ENCODE data around the gene BFSP2. TPM values are rescaled to one million over a fixed set of nuclear protein-coding genes. Genes with fewer than 3 reads are reported as not detected.

Gene BFSP2
- total and polyA plus RNA-seq, 5 donors: not detected

DNA sequence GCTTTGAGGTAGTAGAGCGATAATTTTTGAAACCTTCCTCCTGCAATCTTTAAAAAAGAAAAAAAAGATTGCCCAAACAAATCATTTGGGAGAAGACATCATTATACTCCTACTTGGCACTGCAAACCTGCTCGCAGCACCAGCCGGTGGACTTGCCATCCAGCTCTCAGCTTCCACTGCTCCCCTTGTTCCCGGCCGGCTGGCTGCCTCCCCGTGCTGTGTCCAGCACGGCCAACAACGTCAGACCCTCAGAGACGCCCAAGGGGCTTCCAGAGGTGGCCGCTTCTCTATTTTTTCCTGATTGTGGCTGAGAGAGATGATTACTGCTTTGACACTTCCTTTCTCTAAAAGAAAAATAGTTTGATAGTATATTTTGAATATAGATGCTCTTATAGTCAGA is 3.0 kb upstream of the BFSP2 start:
- Histone ChIP-seq H3K4me1 (ENCODE audit: control insufficient read depth, insufficient read depth, low read length) (no peaks in the 10 kb centered on the region), H3K27ac (ENCODE audit: low read length) (no peak overlapping the region), H3K4me3 (ENCODE audit: low read length) (no peak overlapping the region), H3K9me3 (ENCODE audit: control insufficient read depth, low read length) (no peaks in the 10 kb centered on the region), H3K27me3 (ENCODE audit: control insufficient read depth, insufficient read depth) (no peaks in the 10 kb centered on the region)
- ATAC-seq: no peak
- DNase-seq: no peak
- intact Hi-C loops (cut with DNase I): no loop called here
- 83% methylated on average over 10 of the region's 10 CpGs for WGBS

DNA sequence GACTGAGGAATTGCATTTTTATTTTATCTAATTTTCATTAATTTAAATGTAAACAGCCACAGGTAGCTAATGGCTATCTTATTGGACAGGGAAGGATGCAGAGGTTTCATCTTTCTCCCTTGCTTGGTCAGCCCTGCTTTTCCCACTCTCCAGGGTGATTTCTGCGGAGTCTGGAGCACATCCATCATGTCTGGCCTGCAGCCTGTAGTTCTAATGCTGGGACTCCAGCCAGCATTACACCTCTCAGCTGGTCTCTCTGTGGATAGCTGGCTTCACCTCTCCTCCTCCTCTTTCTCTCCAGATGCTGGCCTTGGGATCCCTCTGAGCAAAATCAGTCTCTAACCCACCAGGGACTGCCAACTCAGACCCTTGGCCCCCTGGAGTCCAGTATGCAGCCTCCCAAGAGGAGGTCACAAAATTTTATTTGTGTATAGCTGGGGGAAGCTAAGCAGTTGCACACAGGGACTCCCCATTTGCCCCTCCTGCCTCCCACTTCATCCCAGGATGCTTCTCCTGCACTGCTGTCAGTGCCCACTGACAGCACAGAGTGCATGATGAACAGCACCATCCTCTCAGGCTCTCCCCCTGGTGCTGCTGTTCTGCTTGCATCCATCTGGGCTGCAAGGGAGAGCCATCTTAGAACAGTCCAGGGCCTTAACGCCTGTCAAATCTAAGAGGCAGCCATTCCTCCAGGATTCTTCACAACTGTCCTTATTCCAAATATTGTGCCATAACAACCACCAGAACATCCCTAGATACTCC is 1.7 kb downstream of the BFSP2 start:
- no peaks in the 10 kb centered on the region for H3K27me3 ChIP-seq (ENCODE audit: control insufficient read depth, insufficient read depth)
- WGBS: 50% methylated on average over 2 of the region's 2 CpGs
- peak; percentile 60 to 79 for ATAC-seq
- DNase-seq: peak in 2 of 3 donors; percentile 63 to 66
- no peak overlapping the region for H3K27ac ChIP-seq (ENCODE audit: low read length)
- no peak overlapping the region for H3K4me3 ChIP-seq (ENCODE audit: low read length)
- H3K4me1 ChIP-seq (ENCODE audit: control insufficient read depth, insufficient read depth, low read length): no peaks in the 10 kb centered on the region
- intact Hi-C loops (cut with DNase I): no loop called here
- no peaks in the 10 kb centered on the region for H3K9me3 ChIP-seq (ENCODE audit: control insufficient read depth, low read length)

- Histone ChIP-seq H3K27me3 (ENCODE audit: control insufficient read depth, insufficient read depth) (no peaks in the 10 kb centered on the region), H3K9me3 (ENCODE audit: control insufficient read depth, low read length) (no peaks in the 10 kb centered on the region), H3K27ac (ENCODE audit: low read length) (no peak overlapping the region), H3K4me3 (ENCODE audit: low read length) (no peak overlapping the region), H3K4me1 (ENCODE audit: control insufficient read depth, insufficient read depth, low read length) (no peaks in the 10 kb centered on the region)
- intact Hi-C loops (cut with DNase I): no loop called here
- no peak for ATAC-seq
- 83% methylated on average over 3 of the region's 3 CpGs for WGBS
- DNase-seq: no peak
Measured at GRCh38 chr3:133404920-133405319, 5.1 kb downstream of the BFSP2 start.

DNA sequence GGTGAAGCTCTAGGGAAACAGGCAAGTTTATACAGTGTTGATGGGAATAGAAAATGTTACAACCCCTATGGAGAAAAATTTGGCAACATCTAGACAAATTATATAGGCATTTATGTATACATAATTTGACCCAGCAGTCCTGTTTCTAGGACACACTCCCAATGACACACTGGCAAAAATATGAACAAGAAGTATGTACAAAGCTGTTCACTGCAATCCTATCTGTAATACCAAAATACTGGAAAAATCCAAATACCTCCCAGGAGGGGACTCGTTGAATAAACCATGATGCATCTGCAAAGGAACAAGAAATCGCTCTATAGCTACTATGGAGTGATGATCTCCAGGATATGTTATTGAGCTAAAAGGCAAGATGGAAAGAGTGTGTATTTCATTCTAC is 8.5 kb downstream of the BFSP2 start:
- no peak for DNase-seq
- H3K4me1 ChIP-seq (ENCODE audit: control insufficient read depth, insufficient read depth, low read length): no peaks in the 10 kb centered on the region
- 86% methylated on average over 2 of the region's 2 CpGs for WGBS
- intact Hi-C loops (cut with DNase I): no loop called here
- H3K9me3 ChIP-seq (ENCODE audit: control insufficient read depth, low read length): no peaks in the 10 kb centered on the region
- ATAC-seq: no peak
- H3K27ac ChIP-seq (ENCODE audit: low read length): no peak overlapping the region
- H3K4me3 ChIP-seq (ENCODE audit: low read length): no peak overlapping the region
- no peaks in the 10 kb centered on the region for H3K27me3 ChIP-seq (ENCODE audit: control insufficient read depth, insufficient read depth)

DNA sequence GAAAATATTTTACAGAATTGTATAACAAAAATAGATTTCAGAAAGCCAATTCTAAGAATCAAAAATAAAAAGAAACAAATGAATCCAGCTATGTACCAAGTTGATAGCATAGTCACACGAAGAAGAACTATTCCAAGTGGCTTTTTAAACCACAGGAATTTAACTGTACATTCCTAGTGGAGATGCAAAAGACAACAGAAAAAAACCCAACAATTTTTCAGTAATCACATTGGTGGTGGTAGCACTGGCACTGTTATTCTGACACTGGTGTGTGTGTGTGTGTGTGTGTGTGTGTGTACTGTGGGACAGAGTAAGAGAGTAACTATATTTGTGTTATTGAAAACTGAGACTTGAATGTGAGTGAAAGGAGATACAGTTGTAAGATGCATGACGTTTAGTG is 9.1 kb downstream of the BFSP2 start:
- ATAC-seq: no peak
- no peaks in the 10 kb centered on the region for H3K9me3 ChIP-seq (ENCODE audit: control insufficient read depth, low read length)
- intact Hi-C loops (cut with DNase I): no loop called here
- H3K27ac ChIP-seq (ENCODE audit: low read length): no peak overlapping the region
- DNase-seq: no peak
- no peak overlapping the region for H3K4me3 ChIP-seq (ENCODE audit: low read length)
- 59% methylated on average over 2 of the region's 2 CpGs for WGBS
- H3K4me1 ChIP-seq (ENCODE audit: control insufficient read depth, insufficient read depth, low read length): no peaks in the 10 kb centered on the region
- H3K27me3 ChIP-seq (ENCODE audit: control insufficient read depth, insufficient read depth): no peaks in the 10 kb centered on the region

DNA sequence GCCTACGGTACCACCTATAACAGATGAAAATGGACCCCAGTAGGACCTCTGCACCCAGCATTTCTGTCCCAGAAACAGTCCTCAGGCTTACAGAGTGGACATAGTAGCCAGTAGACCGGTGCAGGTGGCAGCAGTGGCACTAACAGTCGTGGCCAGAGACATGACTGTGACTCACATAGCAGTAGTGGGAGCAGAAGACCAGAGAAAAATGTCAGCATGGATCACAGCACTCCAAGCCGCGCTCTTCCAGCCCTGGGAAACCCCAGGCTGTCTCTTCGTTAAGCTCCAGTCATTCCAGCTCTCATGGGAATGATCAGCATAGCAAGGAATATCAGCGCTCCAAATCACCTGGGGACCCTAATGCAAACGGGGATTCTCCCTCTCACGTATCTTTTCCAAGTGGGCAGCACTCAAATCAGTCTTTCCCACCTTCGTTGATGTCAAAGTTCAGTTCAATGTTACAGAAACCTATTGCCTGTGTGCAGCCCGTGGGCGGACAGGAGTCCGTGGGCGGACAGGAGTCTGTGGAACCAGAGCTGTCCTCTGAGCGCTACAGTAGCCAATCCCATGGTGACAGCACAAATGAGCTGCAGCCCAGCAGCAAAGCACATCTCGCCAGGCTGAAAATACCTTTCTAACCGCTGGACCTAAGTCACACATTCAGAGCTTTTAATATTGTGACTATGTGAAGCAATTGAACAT is 10.5 kb downstream of the BFSP2 start:
- no peak for ATAC-seq
- no peaks in the 10 kb centered on the region for H3K4me1 ChIP-seq (ENCODE audit: control insufficient read depth, insufficient read depth, low read length)
- DNase-seq: no peak
- intact Hi-C loops (cut with DNase I): no loop called here
- WGBS: 73% methylated on average over 17 of the region's 17 CpGs
- H3K9me3 ChIP-seq (ENCODE audit: control insufficient read depth, low read length): no peaks in the 10 kb centered on the region
- H3K27me3 ChIP-seq (ENCODE audit: control insufficient read depth, insufficient read depth): no peaks in the 10 kb centered on the region
- no peak overlapping the region for H3K4me3 ChIP-seq (ENCODE audit: low read length)
- H3K27ac ChIP-seq (ENCODE audit: low read length): no peak overlapping the region

DNA sequence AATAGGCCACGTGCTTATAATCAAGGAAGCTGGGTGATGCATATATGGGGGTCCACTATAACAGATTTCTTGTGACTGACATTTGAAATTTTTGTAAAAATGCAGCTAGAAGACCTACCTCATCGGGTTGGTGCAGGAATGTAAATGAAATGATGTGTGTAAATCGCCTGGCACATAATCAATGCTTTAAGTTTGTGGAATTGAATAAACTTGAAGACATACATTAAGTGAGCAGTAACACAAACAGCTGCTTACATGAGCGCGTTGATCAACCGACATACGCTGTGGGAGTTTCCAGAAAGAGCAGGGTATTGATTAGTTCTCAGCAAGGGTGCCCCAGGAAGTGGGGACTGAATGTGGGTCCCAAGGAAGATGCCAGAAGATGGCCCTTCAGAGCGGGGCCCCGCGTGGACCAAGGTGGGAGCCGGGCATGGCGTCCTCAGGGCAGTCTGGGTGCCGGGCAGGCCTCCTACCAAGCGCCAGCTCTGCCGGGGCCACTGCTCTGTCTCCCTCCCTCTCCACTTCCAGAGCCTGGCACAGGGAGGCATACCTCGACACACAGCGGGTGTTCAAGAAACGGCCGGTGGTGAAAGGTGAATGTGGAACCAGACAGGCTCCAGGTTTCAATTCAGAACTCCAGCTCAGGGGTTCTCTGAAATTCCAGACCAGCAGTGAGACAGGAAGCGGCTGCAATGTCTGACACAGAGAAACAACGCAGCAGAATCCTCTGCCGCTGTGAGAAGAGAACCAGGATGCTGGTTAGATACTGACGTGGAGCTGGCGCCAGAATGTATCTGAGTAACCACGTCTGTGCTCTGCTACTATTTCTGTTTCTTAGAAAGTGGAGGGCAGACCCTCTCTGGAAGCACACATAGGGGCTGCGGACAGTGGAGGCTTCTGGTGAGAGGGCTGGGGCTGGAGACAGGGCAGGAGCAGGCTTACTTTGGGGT is 12.6 kb downstream of the BFSP2 start:
- 60% methylated on average over 26 of the region's 26 CpGs for WGBS
- peak in 2 of 3 donors; percentile 29 to 57 for DNase-seq
- Histone ChIP-seq H3K4me3 (ENCODE audit: low read length) (peak overlapping the region; percentile 21), H3K27me3 (ENCODE audit: control insufficient read depth, insufficient read depth) (no peaks in the 10 kb centered on the region), H3K4me1 (ENCODE audit: control insufficient read depth, insufficient read depth, low read length) (no peaks in the 10 kb centered on the region), H3K27ac (ENCODE audit: low read length) (no peak overlapping the region), H3K9me3 (ENCODE audit: control insufficient read depth, low read length) (no peaks in the 10 kb centered on the region)
- intact Hi-C loops (cut with DNase I): no loop called here
- ATAC-seq: peak; percentile 42 to 67

DNA sequence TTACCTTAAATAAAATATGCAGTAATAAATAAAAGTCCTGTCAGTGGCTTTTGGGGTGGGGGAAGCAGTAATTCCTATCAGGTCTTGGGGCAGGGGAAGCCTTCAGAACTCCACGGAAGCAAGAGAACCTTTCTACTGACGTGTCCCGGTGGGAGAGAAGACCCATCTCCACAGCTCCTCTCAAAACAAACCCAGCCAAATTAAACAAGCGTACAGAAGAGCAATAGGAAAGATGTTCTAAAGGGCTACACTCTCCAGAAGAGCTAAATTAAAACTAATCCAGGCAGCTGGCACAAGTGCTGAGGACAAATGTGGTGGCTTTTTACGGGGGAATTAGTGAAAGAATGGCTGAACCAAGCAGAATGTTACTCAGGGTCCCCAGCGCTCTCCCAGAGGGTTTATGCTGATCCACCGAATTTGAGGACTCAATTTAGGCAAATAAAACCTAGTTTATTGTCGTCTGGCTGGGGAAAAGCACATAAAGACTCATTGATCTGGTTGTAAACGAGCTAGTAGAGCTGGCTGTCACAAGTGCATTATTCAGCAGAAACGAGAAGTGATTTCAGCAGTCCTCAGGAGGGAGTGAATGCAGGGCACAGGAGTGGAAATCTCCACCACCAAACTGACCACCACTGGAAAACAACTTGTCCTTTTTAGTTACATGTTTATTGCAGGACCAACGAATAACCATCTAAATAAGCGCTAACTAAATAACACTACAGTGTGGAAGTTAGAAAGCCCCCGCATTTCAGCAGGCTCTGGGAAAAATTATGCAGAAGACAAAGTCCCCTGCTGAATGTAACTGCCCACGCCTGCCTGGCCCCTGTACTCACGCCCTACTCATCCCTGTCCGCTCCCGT is 13.5 kb downstream of the BFSP2 start:
- WGBS: 29% methylated on average over 17 of the region's 17 CpGs
- H3K4me3 ChIP-seq (ENCODE audit: low read length): peak overlapping the region; percentile 21
- DNase-seq (no peak), ATAC-seq (peak; percentile 46 to 69)
- intact Hi-C loops (cut with DNase I): no loop called here
- no peaks in the 10 kb centered on the region for H3K4me1 ChIP-seq (ENCODE audit: control insufficient read depth, insufficient read depth, low read length)
- no peak overlapping the region for H3K27ac ChIP-seq (ENCODE audit: low read length)
- no peaks in the 10 kb centered on the region for H3K27me3 ChIP-seq (ENCODE audit: control insufficient read depth, insufficient read depth)
- H3K9me3 ChIP-seq (ENCODE audit: control insufficient read depth, low read length): no peaks in the 10 kb centered on the region

DNA sequence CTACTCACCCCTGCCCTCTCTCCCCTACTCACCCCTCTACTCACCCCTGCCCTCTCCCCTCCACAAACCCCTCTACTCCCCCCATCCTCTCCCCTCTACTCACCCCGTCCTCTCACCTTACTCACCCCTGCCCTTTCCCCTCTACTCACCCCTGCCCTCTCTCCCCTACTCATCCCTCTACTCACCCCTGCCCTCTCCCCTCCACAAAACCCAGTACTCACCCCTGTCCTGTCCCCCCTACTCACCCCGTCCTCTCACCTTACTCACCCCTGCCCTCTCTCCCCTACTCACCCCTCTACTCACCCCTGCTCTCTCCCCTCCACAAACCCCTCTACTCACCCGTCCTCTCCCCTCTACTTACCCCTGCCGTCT is 14.2 kb downstream of the BFSP2 start:
- Histone ChIP-seq H3K4me1 (ENCODE audit: control insufficient read depth, insufficient read depth, low read length) (no peaks in the 10 kb centered on the region), H3K27me3 (ENCODE audit: control insufficient read depth, insufficient read depth) (no peaks in the 10 kb centered on the region), H3K9me3 (ENCODE audit: control insufficient read depth, low read length) (no peaks in the 10 kb centered on the region), H3K4me3 (ENCODE audit: low read length) (no peak overlapping the region), H3K27ac (ENCODE audit: low read length) (no peak overlapping the region)
- DNase-seq: no peak
- intact Hi-C loops (cut with DNase I): no loop called here
- WGBS: 86% methylated on average over 4 of the region's 4 CpGs
- ATAC-seq: no peak

GRCh38 chr3:133418361-133418760 is 18.5 kb downstream of the BFSP2 start:
- DNase-seq: no peak
- H3K4me3 ChIP-seq (ENCODE audit: low read length): no peak overlapping the region
- no peak for ATAC-seq
- no peaks in the 10 kb centered on the region for H3K9me3 ChIP-seq (ENCODE audit: control insufficient read depth, low read length)
- H3K27me3 ChIP-seq (ENCODE audit: control insufficient read depth, insufficient read depth): no peaks in the 10 kb centered on the region
- no peak overlapping the region for H3K27ac ChIP-seq (ENCODE audit: low read length)
- intact Hi-C loops (cut with DNase I): no loop called here
- no peaks in the 10 kb centered on the region for H3K4me1 ChIP-seq (ENCODE audit: control insufficient read depth, insufficient read depth, low read length)
- 86% methylated on average over 7 of the region's 7 CpGs for WGBS
